Activated CD4-positive, alpha-beta T cell treated with anti-CD3 and anti-CD28 coated beads, Interleukin-2, amount 10 ng/mL, durations not matched to agents 7 days and 5 days (primary cell): ENCODE results near the gene DIP2B. TPM values are rescaled to one million over a fixed set of nuclear protein-coding genes. Genes with fewer than 3 reads are reported as not detected.
A peak's percentile ranks its signal among the peaks of the same experiment; 100 is the strongest.
"Not testable (repeated sequence)": the region's sequence is repeated elsewhere in the genome, so short reads cannot be mapped to it uniquely, and the experiment has no call there.

Source experiments
- CTCF ChIA-PET: fragments of 350-600 bp; sonication (Branson Sonifier 250); formaldehyde crosslinking; loops from one replicate; lab custom pipeline; 2021; ENCODE audit warnings: antibody characterized with exemption; lab: Charles Lee
- POLR2A ChIA-PET: fragments of 350-600 bp; sonication (Branson Sonifier 250); formaldehyde crosslinking; loops from one replicate; lab custom pipeline; 2021; ENCODE audit warnings: antibody characterized with exemption; lab: Charles Lee
- DNase-seq: peaks from one replicate; pipeline ENCODE4 v3.0.0-alpha.2; 2020
- H3K27ac Mint-ChIP-seq: one replicate; pipeline ENCODE4 v1.8.0; 2021; ENCODE audit warnings: mild to moderate bottlenecking, moderate library complexity, mixed read lengths
- H3K27me3 Mint-ChIP-seq: one replicate; pipeline ENCODE4 v1.8.0; 2021; ENCODE audit warnings: mixed read lengths
- H3K36me3 Mint-ChIP-seq: one replicate; pipeline ENCODE4 v1.8.0; 2021; ENCODE audit warnings: low read depth, mixed read lengths
- H3K4me1 Mint-ChIP-seq: one replicate; pipeline ENCODE4 v1.8.0; 2021; ENCODE audit warnings: mixed read lengths
- H3K4me3 Mint-ChIP-seq: one replicate; pipeline ENCODE4 v1.8.0; 2021; ENCODE audit warnings: mild to moderate bottlenecking, moderate library complexity, mixed read lengths
- H3K9me3 Mint-ChIP-seq: one replicate; pipeline ENCODE4 v1.8.0; 2021; ENCODE audit warnings: mixed read lengths
- total RNA-seq, 2 experiments: library from RNA; stranded (reverse); gene quantifications; one replicate each; pipeline ENCODE4 v1.2.3, GENCODE V29; 2021

DIP2B gene
- total RNA-seq, 2 experiments from 2014 or later: 28.9 to 30.4 TPM

DNA sequence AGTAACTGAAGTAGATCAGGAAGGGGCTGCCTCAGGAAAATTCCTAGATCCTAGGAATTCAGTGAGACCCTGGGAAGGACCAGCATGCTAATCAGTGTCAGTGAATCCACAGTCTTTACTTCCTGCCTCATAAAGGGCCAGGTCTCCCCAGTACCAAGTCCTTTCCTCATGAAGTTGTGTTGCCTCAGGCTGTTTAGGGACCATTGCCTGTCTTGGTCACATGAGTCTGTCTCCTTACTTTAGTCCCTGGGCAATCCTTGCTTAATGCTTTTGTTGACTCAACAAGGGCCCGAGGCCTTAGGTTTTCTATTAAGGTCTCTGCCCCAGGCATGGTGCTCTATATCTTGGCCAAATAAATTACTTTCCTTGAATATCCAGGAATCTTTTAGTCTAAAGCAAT is 243.0 kb downstream of the DIP2B start:
- no peaks in the 10 kb centered on the region for H3K27me3 Mint-ChIP-seq
- H3K36me3 Mint-ChIP-seq: peaks cover 32% of the 10 kb centered on the region
- H3K27ac Mint-ChIP-seq: no peak overlapping the region
- H3K4me1 Mint-ChIP-seq: no peaks in the 10 kb centered on the region
- DNase-seq: no peak
- no peaks in the 10 kb centered on the region for H3K9me3 Mint-ChIP-seq
- CTCF ChIA-PET: no interaction called here
- H3K4me3 Mint-ChIP-seq: no peak overlapping the region
- POLR2A ChIA-PET: no interaction called here

DNA sequence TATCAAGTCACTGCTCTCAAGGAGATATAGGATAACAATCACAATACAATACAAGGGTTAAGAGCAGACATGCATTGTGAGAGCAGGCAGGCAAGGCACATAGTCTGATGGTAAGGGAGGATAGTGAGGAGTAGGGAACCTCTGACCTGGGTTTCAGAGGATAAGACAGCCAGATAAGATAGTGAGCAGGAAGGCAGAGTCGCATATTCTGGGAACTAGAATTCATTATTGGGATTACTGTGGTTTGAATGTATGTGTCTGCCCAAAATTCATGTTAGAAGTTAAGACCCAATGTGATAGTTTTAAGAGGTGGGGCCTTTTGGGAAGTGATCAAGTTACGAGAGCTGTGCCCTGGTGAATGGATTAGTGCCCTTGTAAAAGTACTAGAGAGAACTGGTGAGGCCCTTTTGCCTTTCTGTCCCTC is 244.7 kb downstream of the DIP2B start:
- DNase-seq: no peak
- no peaks in the 10 kb centered on the region for H3K4me1 Mint-ChIP-seq
- H3K27me3 Mint-ChIP-seq: no peaks in the 10 kb centered on the region
- H3K27ac Mint-ChIP-seq: no peak overlapping the region
- peaks cover 28% of the 10 kb centered on the region for H3K36me3 Mint-ChIP-seq
- ChIA-PET CTCF (no interaction called here), POLR2A (no interaction called here)
- no peaks in the 10 kb centered on the region for H3K9me3 Mint-ChIP-seq
- H3K4me3 Mint-ChIP-seq: no peak overlapping the region

DNA sequence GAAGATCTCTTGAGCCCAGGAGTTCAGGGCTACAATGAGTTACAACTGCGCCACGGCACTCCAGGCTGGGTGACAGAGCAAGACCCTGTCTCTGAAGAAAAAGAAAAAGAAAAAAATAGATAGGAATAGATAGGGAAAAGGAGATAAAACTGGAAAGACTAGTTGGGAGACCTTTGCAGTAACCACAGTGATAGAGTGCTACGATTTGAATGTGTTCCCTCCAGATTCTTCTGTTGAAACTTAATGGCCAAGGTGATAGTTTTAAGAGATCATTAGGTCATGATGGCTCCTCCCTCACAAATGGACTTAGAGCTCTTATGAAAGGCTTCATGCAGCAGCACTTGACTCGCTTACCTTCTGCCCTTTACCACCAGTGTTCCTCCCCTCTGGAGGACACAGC is 245.6 kb downstream of the DIP2B start:
- DNase-seq: no peak
- POLR2A ChIA-PET: no interaction called here
- Mint-ChIP-seq H3K9me3 (no peaks in the 10 kb centered on the region), H3K27me3 (no peaks in the 10 kb centered on the region), H3K4me3 (no peak overlapping the region), H3K27ac (no peak overlapping the region), H3K4me1 (no peaks in the 10 kb centered on the region), H3K36me3 (peaks cover 25% of the 10 kb centered on the region)
- CTCF ChIA-PET: interaction anchor here (1.0 to 1.5 kb wide), 2 partner anchors 9 to 15 kb away, joined by 3 read pairs; no protein-coding TSS in a partner anchor

DNA sequence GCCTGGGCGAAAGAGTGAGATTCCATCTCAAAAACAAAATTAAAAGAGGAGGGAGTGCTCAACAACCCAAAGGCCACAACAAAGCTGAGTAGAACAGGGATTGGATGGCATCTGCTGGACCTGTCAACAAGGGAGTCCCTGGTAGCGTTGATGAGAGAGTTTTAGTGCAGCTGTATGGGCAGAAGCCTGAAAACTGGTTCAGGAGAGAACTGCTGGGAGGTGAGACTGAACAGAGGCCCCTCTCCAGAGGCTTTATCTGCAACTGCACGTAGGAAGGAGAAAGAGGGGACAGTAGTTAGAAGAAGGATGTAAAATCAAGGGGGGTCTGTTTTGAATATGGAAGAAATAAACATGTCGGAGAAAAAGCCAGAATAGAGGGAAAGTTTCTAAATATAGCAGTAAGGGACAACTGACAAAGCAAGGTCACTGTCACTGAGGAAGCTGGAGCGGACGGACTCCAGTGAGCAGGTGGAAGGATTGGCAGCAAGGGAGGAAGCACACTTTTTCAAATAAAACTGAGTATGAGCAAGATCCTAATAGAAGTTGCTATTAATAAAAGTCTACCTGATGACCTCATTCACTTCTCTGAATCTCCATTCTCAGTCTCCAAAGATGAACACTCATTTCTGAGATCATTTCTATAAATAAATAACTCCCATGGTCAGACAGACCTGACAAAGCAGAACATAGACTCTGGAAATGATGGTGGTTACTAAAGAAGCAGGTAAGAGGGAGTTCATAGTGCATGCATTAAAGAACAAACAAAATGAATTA is 247.3 kb downstream of the DIP2B start:
- no peaks in the 10 kb centered on the region for H3K9me3 Mint-ChIP-seq
- H3K36me3 Mint-ChIP-seq: peaks cover 16% of the 10 kb centered on the region
- ChIA-PET CTCF (no interaction called here), POLR2A (no interaction called here)
- H3K27me3 Mint-ChIP-seq: no peaks in the 10 kb centered on the region
- no peak overlapping the region for H3K27ac Mint-ChIP-seq
- no peak for DNase-seq
- H3K4me1 Mint-ChIP-seq: peaks cover 3% of the 10 kb centered on the region
- no peak overlapping the region for H3K4me3 Mint-ChIP-seq

DNA sequence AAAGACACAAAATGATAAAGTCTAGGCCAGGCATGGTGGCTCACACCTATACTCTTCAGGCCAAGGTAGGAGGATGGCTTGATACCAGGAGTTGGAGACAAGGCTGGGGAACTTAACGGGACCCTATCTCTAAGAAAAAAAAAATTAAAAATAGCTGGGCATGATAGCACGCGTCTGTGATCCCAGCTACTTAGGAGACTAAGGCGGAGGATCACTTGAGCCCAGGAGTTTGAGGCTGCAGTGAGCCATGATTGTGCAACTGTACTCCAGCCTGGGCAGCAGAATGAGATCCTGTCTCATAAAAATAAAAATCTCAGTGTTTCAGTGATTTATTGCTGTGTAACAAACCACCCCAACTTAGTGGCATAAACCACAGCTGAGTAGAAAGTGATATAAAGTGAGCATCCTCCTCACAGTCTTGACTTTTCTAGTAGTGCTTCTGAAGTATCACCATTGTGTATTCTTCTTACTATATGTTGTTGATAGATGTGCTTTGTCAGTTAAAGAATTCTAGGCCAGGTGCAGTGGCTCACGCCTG is 248.5 kb downstream of the DIP2B start:
- H3K27ac Mint-ChIP-seq: no peak overlapping the region
- no peaks in the 10 kb centered on the region for H3K9me3 Mint-ChIP-seq
- H3K4me1 Mint-ChIP-seq: peaks cover 3% of the 10 kb centered on the region
- ChIA-PET CTCF (interaction anchor here (0.6 kb wide), 1 partner anchor 214 kb away, joined by 3 read pairs; no protein-coding TSS in a partner anchor), POLR2A (no interaction called here)
- no peaks in the 10 kb centered on the region for H3K27me3 Mint-ChIP-seq
- peaks cover 7% of the 10 kb centered on the region for H3K36me3 Mint-ChIP-seq
- H3K4me3 Mint-ChIP-seq: no peak overlapping the region
- DNase-seq: no peak

DNA sequence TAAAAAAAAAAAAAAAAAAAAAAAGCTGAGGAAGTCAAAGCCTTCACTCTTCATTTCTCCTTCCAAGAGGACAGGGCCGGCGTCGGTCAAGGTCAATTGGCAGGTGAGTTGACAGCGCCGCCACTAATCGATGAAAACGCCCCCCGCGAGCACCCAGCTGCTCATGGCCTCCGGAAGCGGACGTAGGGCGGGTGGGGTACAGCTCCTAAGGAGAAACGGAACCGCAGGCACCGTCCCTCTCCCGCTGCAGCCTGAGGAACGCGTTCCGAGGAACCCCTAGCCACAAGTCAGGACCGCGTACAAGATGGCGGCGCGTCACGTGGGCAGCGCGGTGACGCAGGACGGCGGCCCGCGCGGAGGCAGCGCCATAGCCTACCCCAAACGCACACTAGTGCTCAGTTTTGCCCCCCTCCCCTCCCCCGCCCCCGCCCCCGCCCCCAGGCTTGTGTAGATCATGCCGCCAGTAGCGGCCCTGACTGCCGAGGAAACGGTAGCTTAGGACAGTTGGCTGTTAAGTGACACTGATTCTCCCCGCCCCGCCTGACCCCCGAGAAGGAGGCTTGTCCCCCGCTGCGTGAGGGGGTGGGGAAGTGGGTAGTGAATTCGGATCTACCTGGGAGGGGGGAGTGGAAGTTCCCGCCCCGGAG is 259.0 kb downstream of the DIP2B start, which contains the start of gene ATF1:
Gene ATF1, plus strand, starts transcription at position 463 of the 647 bp plus-strand sequence. CDS start 16,045 bp downstream, outside the sequence.
- H3K4me3 Mint-ChIP-seq: peak within 1 kb of the TSS; percentile 77
- H3K36me3 Mint-ChIP-seq: peaks cover 6% of the 10 kb centered on the region
- ChIA-PET POLR2A (interaction anchor here (0.7 to 1.3 kb wide), 2 partner anchors 263 to 285 kb away, joined by 3 to 5 read pairs; partner anchors contain the start of gene SLC11A2), CTCF (interaction anchor here (0.5 to 1.6 kb wide), 5 partner anchors 9 to 560 kb away, joined by 3 to 5 read pairs (median 3); partner anchors contain the start of gene BIN2)
- no peaks in the 10 kb centered on the region for H3K27me3 Mint-ChIP-seq
- H3K9me3 Mint-ChIP-seq: no peaks in the 10 kb centered on the region
- H3K4me1 Mint-ChIP-seq: peaks cover 35% of the 10 kb centered on the region
- H3K27ac Mint-ChIP-seq: peak within 1 kb of the TSS; percentile 87
- peak; percentile 92 for DNase-seq

DNA sequence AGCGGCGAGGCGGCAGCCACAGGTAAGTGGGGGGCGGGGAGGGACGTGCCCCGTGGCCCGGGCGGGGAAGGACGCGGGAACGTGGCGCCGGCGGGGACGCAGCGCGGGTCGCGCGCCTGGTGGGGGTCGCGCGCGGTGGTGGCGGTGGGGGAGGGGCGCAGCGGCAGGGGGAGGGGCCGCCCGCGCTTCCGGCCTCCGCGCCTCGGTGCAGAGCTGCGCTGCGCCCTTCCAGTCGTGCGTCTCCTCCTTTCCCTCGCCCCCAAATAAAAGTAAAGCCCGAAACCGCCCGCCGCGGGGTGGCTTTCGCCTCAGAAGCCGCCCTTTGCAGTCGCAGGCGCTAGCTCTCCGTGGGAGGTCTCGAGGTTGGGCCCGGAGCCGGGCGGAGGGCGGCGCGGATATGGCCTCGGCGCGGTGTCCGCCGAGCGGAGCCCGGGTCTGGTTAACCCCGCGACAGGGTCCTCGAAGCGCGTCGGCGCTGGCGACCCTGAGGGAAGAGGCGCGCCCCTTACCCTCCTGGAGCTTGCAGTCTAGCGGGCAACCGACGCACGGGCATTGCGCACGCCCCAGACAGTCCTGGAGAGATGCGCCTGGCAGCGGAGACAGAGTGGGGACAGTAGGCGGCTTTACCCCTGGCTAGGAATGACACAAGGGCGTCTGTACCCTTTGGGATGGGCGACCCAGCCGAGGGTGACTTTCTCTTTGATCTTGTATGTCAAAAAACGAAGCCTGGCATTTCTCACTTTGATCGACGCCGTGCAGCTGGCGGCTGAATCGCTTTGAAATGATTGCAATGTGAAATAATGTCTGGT is 259.7 kb downstream of the DIP2B start:
- no peaks in the 10 kb centered on the region for H3K9me3 Mint-ChIP-seq
- H3K27me3 Mint-ChIP-seq: no peaks in the 10 kb centered on the region
- peak; percentile 62 for DNase-seq
- peaks cover 35% of the 10 kb centered on the region for H3K4me1 Mint-ChIP-seq
- peaks cover 9% of the 10 kb centered on the region for H3K36me3 Mint-ChIP-seq
- ChIA-PET CTCF (interaction anchor here (0.5 to 2.3 kb wide), 19 partner anchors 10 to 577 kb away, joined by 3 to 12 read pairs (median 4); partner anchors contain the start of gene BIN2), POLR2A (interaction anchor here (0.7 to 1.3 kb wide), 2 partner anchors 262 to 285 kb away, joined by 3 to 5 read pairs; partner anchors contain the start of gene SLC11A2)
- peak overlapping the region; percentile 87 for H3K27ac Mint-ChIP-seq
- H3K4me3 Mint-ChIP-seq: peak overlapping the region; percentile 77

DNA sequence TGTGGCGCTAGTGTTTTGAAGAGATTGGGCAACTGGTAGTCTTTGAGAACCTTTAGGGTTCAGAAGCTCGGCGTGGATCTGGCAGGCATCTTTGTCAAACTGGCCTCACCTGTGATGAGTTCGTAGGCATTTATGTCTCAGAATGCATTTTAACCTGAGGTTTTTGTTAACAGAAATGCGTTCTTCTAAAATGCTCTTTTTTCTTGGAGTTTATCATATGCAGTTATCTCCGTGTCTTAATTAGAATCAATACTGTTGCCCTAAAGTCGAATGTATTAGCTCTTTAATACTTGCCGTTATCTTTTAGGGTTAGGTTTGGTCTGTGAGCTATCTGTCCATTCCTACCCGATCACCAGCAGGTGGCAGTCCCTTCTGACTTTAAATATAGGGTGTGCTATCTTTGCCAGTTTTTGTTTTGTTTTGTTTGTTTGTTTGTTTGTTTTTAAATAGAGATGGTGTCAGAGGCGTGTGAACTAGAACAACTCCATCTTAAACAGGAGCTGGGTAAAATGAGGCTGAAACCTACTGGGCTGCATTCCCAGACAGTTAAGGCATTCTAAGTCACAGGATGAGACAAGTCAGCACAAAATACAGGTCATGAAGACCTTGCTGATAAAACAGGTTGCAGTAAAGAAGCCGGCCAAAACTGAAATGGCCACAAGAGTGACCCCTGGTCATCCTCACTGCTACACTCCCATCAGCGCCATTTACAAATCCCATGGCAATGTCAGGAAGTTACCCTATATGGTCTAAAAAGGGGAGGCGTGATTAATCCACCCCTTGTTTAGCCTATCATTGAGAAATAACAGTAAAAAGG is 260.5 kb downstream of the DIP2B start:
- Mint-ChIP-seq H3K27me3 (no peaks in the 10 kb centered on the region), H3K27ac (peak overlapping the region; percentile 87), H3K9me3 (no peaks in the 10 kb centered on the region), H3K4me3 (peak overlapping the region; percentile 77), H3K4me1 (peaks cover 35% of the 10 kb centered on the region), H3K36me3 (peaks cover 11% of the 10 kb centered on the region)
- peak; percentile 70 for DNase-seq
- ChIA-PET POLR2A (interaction anchor here (1.3 kb wide), 1 partner anchor 261 kb away, joined by 5 read pairs; the partner anchor contains the start of gene SLC11A2), CTCF (interaction anchor here (0.7 to 2.3 kb wide), 19 partner anchors 9 to 580 kb away, joined by 3 to 12 read pairs (median 4); partner anchors contain the start of gene BIN2)

DNA sequence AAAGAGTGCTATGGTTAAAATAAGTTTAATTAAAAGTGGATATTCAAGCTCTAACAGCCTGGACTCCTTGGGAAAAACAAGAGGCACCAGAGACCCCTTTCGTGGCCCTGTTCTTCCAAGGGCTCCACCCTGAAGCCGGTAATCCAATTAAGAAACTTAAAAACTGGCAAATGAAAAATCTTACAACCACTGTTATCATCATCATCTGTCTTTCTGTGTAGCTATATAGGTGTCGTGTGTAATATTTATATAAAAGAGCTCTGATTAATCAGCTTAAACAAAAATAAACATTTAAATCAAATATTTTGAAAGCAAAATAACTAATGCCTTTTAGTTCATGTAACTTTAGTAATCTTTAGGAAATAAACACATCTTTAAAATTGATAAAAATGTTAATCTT is 263.6 kb downstream of the DIP2B start:
- POLR2A ChIA-PET: no interaction called here
- Mint-ChIP-seq H3K9me3 (peaks cover 4% of the 10 kb centered on the region), H3K36me3 (peaks cover 29% of the 10 kb centered on the region), H3K4me1 (peaks cover 18% of the 10 kb centered on the region), H3K4me3 (no peak overlapping the region), H3K27me3 (no peaks in the 10 kb centered on the region), H3K27ac (no peak overlapping the region)
- DNase-seq: no peak
- CTCF ChIA-PET: interaction anchor here (1.3 kb wide), 1 partner anchor 13 kb away, joined by 5 read pairs; no protein-coding TSS in a partner anchor

DNA sequence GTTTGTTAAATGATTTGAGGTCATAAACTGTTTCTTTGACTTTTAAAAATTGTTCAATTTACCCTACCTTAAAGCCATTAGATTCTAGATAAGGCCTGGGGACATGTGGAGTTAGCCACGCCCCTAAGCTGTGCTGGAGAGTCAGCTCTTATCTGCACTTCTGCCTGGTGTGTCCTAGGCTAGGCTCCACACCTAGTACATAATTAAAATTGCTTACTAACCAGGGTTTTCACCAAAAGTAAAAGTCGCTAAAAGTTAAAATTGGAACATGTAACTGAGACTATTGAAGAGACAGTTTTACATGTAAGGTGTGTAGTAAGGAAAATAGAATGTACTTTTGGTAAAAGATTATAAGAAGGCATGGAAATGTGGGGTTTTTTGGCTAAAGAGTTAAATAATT is 264.0 kb downstream of the DIP2B start:
- H3K27ac Mint-ChIP-seq, H3K4me3 Mint-ChIP-seq, H3K27me3 Mint-ChIP-seq, DNase-seq, POLR2A ChIA-PET, H3K9me3 Mint-ChIP-seq: not testable (repeated sequence)
- Mint-ChIP-seq H3K4me1 (peaks cover 18% of the 10 kb centered on the region), H3K36me3 (peaks cover 31% of the 10 kb centered on the region)
- CTCF ChIA-PET: interaction anchor here (1.3 kb wide), 1 partner anchor 14 kb away, joined by 5 read pairs; no protein-coding TSS in a partner anchor

DNA sequence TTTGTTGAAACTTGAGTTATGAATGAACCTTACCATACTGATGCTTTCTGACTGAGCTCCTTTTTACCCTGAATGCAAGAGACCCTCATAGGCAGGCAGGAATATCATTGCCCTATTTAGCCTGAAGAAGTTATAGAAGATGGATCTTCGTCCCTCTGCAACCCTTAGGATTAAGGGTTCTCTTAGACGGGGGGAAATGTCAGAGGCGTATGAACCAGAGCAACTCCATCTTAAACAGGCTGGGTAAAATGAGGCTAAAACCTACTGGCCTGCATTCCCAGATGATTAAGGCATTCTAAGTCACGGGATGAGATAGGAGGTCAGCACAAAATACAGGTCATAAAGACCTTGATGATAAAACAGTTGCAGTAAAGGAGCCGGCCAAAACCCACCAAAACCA is 266.6 kb downstream of the DIP2B start:
- H3K27me3 Mint-ChIP-seq: no peaks in the 10 kb centered on the region
- peaks cover 4% of the 10 kb centered on the region for H3K9me3 Mint-ChIP-seq
- CTCF ChIA-PET: no interaction called here
- peaks cover 7% of the 10 kb centered on the region for H3K4me1 Mint-ChIP-seq
- DNase-seq: no peak
- POLR2A ChIA-PET: no interaction called here
- no peak overlapping the region for H3K27ac Mint-ChIP-seq
- H3K4me3 Mint-ChIP-seq: no peak overlapping the region
- peaks cover 31% of the 10 kb centered on the region for H3K36me3 Mint-ChIP-seq
